ENCODE results near the gene NCBP3. TPM values are rescaled to one million over a fixed set of nuclear protein-coding genes. Genes with fewer than 3 reads are reported as not detected.

Gene NCBP3
- total and polyA plus RNA-seq, 2 of the 8 experiments (the other 6 are each of a cell fraction or from before 2014, with no cell fraction given): 19.6 to 46.1 TPM

GRCh38 chr17:3889325-3890012 is 43.4 kb upstream of the NCBP3 start:
- Histone ChIP-seq H3K27me3 (replicated peaks in 1 of 4; ENCODE audit: control insufficient read depth in 3 of 4, extremely low read depth in 1 of 4, insufficient read depth in 3 of 4, low read length in 3 of 4) (peaks cover 0 to 5% (median 1%) of the 10 kb centered on the region in 4 experiments; a peak in 3 of 7 replicates), H3K14ac (ENCODE audit: insufficient read length) (no peak overlapping the region), H2AK5ac (ENCODE audit: low read depth, low read length) (peak overlapping the region; percentile 83; the same call in 1 of the 2 replicates), H2BK12ac (ENCODE audit: low read depth, low read length) (peak overlapping the region; percentile 97; the same call in 1 of the 2 replicates), H3K23ac (ENCODE audit: insufficient read length) (no peak overlapping the region), H4K8ac (ENCODE audit: extremely low read depth, insufficient read depth, low read length) (peak overlapping the region; percentile 35; the same call in 1 of the 2 replicates), H2BK5ac (ENCODE audit: low read depth, low read length) (peak overlapping the region; percentile 52), H3K4ac (replicated peaks; ENCODE audit: insufficient read length, low read depth, low read length) (no peak overlapping the region), H3K56ac (replicated peaks; ENCODE audit: insufficient read length, low read depth, low read length) (no peak overlapping the region), H3K23me2 (ENCODE audit: low read depth, low read length) (peaks cover 14% of the 10 kb centered on the region; the same call in 1 of the 2 replicates), H3K18ac (ENCODE audit: extremely low read depth, low read length) (no peak overlapping the region; the same call in 1 of the 2 replicates), H3K79me2 (ENCODE audit: control insufficient read depth in 1 of 2, insufficient read depth in 2 of 2, low read length in 2 of 2) (no peaks in the 10 kb centered on the region; a peak in 1 of 4 replicates), H4K91ac (replicated peaks; ENCODE audit: insufficient read length, low read length) (no peak overlapping the region), H3K4me2 (ENCODE audit: insufficient read depth in 1 of 2, low read depth in 2 of 2, low read length in 2 of 2) (no peak overlapping the region), H4K20me1 (replicated peaks in 1 of 2; ENCODE audit: control insufficient read depth in 1 of 2, insufficient read depth in 2 of 2, low read length in 2 of 2) (peaks cover 3 to 8% of the 10 kb centered on the region in 2 experiments), H3K4me1 (replicated peaks in 1 of 4; ENCODE audit: control insufficient read depth in 3 of 4, insufficient read depth in 4 of 4, low read length in 3 of 4) (peaks cover 6 to 34% (median 24%) of the 10 kb centered on the region in 4 experiments), H2BK20ac (ENCODE audit: low read length) (no peak overlapping the region; the same call in 1 of the 2 replicates), H2AFZ (ENCODE audit: low read length) (no peak overlapping the region), H3K9ac (replicated peaks in 1 of 4; ENCODE audit: extremely low read depth in 1 of 4, low read depth in 3 of 4, low read length in 3 of 4) (no peak overlapping the region), H4K5ac (ENCODE audit: insufficient read length, low read depth, low read length) (no peak overlapping the region), H3K27ac (ENCODE audit: low read depth, low read length) (no peak overlapping the region), H3K79me1 (ENCODE audit: low read depth, low read length) (peaks cover 4% of the 10 kb centered on the region; the same call in 1 of the 2 replicates), H3K9me3 (ENCODE audit: insufficient read depth in 2 of 2, low read depth in 1 of 2, low read length in 1 of 2) (no peaks in the 10 kb centered on the region), H2BK15ac (ENCODE audit: low read length) (peak overlapping the region; percentile 99; the same call in 1 of the 2 replicates), H3K4me3 (ENCODE audit: extremely low read depth in 1 of 4, insufficient read depth in 2 of 4, low read depth in 3 of 4, low read length in 4 of 4) (no peak overlapping the region), H2BK120ac (replicated peaks; ENCODE audit: low read depth, low read length) (no peak overlapping the region), H3K36me3 (ENCODE audit: control insufficient read depth in 2 of 4, insufficient read depth in 4 of 4, low read length in 3 of 4) (peaks cover 0 to 3% (median under 1%) of the 10 kb centered on the region in 4 experiments; a peak in 3 of 8 replicates)
- no peak for DNase-seq (ENCODE audit: low read depth in 1 of 2, low spot score in 2 of 2)
- POLR2A ChIA-PET (ENCODE audit: partially characterized antibody): interaction anchor here (0.6 to 1.2 kb wide), 4 partner anchors 11 to 82 kb away, joined by 3 to 5 read pairs (median 4); no protein-coding TSS in a partner anchor
- CTCF ChIA-PET (ENCODE audit: partially characterized antibody): interaction anchor here (0.5 to 3.6 kb wide), 8 partner anchors 9 to 128 kb away, joined by 3 to 16 read pairs (median 6); partner anchors contain the start of gene NCBP3
- WGBS, 2 experiments (ENCODE audit: extremely low coverage in 1 of 2, insufficient coverage in 1 of 2, insufficient read length in 1 of 2, insufficient replicate concordance in 2 of 2, low coverage in 1 of 2, low lambda C conversion rate in 2 of 2, missing lambda C conversion rate in 1 of 2): 92% methylated on average over 15 of the region's 17 CpGs; no CpG with 5 or more reads in 1 of the 2 experiments
- FAIRE-seq: no peak
- TF ChIP-seq RXRA (IDR thresholded peaks at IDR 0.05; ENCODE audit: insufficient read depth, low read depth, low read length) (no peak), POLR2AphosphoS5 (IDR thresholded peaks at IDR 0.05; ENCODE audit: low read depth, low read length) (no peak), CEBPB (IDR thresholded peaks at IDR 0.05; ENCODE audit: low read depth, low read length) (no peak), TBP (IDR thresholded peaks at IDR 0.05; ENCODE audit: low read depth, low read length) (no peak), JUND (IDR thresholded peaks at IDR 0.05; ENCODE audit: low read length) (no peak), SP2 (IDR thresholded peaks at IDR 0.05; ENCODE audit: low read length) (no peak)
